GM21447 (cell line): ENCODE results near the gene C3orf52.

Source experiments
- ATAC-seq: cut with Tn5 transposase; IDR thresholded peaks from one replicate; pipeline ENCODE4 v1.9.1; 2021; ENCODE audit not compliant: unreplicated experiment

The C3orf52 gene

DNA sequence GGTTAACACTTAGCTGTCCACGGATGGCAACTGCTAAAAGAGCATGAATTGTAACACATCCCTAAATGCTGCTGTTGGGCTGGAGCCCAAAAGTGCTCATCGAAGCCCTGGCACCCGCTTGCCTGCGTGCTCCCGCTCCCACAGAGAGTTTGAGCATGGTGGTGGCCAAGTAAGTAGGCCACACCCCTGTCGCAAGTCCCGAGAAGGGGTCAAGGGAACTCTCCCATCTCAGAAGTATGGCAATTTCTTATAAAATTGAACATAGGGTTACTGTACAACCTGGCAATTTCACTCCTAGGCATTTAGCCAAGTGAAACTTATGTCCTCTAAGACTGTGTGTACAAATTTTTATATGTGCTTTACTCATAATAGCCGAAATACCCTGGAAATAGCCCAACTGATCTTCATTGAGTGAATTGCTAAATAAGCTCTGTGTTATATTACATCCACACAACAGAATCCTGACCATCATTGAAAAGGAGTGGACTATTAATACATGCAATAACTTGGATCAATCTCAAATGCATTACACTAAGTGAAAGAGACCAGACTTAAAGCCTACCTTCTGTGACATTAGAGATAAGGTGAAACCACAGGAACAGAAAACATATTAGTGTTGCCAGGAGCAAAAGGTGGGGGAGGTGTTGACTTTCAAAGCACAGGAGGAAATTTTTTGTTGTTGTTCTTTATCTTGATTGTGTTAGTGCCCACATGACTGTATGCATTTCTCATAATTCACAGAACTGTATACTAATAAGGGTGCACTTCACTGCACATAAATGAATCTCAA, 48.3 kb downstream of the C3orf52 start:
- no peak for ATAC-seq

DNA sequence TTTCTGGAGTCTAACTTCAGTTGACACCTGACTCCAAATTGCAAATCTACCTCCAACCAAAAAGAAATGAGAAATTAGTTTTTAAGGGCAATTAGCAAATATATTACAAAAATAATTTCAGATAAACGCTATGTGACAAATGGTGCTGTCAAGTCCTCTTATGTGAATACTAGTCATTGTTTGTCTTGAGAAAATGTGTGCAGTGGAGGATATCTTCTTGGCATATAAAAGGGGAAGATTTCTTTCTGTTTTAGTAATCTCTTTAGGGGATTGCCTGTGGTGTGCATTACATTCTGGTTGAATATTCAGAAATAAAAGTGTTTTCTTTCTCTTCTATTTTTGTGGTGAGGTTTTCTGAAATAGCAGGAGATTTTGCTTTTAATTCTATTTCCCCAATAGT, 49.9 kb downstream of the C3orf52 start:
- ATAC-seq, result no peak

DNA sequence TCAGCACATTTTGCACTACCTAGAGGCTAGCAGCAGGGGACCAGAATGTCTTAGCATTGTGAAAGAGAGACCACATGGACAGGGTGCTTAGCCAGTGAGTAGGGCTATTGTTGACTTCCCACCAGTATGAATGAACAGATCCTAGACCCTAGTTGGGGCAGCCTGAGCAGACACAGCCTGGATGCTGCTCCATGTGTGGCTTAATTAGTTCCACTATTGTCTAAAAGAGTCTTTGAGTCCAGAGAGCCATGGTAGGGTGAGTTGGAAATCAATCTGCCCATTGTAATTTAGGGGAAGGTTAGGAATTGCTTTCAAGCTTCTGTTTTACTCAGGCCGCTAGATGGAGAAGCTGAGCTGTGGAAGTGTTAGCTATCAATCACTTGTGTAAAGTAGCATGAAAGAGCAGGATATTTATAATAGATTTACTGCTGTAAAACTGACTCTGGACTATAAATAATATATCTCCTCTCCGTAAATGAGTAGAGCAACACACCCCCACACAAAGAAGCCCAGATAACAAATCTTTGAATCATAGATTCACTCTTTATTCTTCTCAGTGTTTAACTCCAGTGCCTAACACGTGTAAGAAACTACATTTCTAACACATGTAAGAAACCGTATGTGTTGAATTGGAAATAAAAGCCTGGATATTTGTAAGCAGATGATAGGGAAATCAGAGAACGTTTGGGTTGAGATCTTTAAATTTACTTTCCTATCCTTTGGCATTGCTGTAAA, 50.9 kb downstream of the C3orf52 start:
- ATAC-seq, result no peak

DNA sequence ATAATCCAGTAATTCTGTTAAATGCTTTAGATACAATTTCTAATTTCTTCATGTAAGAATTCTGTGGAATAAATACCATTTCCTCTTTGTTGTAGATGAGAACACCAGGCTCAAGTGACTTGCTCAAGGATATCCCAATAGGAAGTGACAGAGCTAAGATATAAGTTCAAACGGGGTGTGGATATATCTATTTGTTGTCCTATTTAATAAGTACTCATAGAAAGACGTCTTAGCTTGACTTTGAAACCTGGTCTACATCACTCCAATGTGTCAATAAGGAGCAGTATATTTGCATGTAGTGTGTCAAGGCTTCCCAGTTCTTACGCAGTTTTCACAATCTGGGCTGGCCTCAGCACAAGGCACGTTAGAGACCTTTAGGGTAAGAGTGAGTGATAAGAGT, 51.6 kb downstream of the C3orf52 start:
- no peak for ATAC-seq

DNA sequence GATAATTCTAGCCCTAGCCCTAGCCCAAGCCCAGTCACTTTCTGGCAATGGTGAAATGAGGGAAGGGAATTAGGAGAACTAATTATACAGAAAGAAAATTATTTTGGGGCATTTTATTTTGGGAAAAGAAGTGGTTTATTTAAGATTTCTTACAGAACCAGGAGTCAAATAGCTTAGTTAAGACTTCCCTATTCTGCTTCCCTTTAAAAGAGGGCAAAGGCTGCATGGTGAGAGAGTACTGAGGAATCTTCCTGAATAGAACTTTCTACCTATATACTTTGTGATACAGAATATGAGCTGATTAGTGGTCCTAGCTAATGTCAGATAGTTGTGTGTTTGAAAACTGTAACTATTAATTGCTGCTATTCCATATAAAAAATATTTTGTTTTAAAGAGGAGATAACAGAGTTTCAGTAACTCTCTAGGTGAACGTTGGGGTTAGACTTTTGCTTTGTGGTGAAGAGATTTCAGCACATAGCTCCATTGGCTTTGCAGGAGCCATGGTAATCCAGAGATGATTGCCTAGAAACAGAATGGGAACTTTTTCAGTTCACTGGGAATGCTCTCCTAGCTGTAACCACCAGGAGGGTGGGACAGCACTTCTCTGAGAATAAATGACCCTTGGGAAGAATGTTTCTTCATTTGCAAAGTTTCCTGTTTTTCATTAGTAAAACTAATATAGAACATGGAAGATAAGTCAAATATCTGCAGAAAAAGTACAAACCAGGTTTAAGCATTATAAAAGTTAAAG, 52.2 kb downstream of the C3orf52 start:
- ATAC-seq, result no peak

DNA sequence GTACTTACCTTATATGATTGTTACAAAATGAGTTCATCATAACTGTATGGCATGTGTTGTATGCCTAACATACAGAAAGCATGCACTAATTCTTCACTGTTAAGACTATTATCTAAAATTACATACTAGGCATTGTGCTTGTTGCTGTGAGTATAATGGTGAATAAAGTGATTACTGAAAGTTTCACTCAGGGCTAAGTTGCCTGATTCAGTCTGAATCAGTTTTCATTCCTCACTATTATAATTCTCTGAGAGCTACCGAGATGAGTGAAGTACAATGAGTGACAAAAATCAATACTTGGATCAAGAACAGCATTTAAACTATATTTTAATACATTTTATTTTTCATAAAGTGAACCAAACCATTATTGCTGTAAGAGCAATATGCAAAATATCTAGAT, 54.4 kb downstream of the C3orf52 start:
- no peak for ATAC-seq

DNA sequence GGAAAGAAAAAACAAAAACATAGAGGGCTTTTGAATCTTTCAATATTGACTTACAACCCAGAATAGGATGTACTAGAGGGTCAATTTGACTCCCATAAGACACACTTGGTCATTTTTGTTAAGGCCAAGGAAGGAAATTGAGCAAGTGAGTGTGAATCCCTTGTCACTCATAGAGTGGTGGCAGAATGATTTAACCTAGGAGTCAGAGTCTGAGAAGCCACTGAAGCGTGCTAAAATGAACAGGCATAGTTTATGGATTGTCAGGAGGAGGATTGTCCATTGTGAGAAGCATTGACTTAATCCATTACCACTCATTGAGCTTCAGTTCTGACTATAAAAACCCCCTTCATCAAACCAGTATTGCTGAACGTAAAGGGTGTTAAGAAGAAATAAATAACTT, 55.1 kb downstream of the C3orf52 start:
- ATAC-seq, result no peak

DNA sequence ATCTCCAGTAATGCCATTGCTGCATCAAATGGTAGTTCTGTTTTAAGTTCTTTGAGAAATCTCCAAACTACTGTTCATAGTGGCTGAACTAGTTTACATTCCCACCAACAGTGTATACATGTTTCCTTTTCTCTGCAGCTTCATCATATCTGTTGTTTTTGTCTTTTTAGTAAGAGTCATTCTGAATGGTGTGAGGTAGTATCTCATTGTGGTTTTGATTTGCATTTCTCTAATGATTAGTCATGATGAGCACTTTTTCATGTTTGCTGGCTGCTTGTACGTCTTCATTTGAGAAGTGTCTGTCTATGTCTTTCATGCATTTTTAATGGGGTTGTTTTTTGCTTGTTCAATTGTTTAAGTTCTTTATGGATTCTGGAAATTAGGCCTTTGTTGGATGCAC, 57.1 kb downstream of the C3orf52 start:
- ATAC-seq, result no peak

DNA sequence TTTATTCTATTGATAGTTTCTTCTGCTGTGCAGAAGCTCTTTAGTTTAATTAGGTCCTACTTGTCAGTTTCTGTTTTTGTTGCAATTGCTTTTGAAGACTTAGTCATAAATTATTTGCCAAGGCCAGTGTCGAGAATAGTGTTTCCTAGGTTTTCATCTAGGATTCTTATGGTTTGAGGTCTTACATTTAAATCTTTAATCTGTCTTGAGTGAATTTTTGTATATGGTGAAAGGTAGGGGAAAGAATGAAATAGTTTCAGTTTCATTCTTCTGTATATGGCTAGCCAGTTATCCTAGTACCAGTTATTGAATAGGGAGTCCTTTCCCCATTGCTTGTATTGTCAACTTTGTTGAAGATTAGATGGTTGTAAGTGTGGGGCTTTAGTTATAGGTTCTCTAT, 57.5 kb downstream of the C3orf52 start:
- ATAC-seq, result no peak

DNA sequence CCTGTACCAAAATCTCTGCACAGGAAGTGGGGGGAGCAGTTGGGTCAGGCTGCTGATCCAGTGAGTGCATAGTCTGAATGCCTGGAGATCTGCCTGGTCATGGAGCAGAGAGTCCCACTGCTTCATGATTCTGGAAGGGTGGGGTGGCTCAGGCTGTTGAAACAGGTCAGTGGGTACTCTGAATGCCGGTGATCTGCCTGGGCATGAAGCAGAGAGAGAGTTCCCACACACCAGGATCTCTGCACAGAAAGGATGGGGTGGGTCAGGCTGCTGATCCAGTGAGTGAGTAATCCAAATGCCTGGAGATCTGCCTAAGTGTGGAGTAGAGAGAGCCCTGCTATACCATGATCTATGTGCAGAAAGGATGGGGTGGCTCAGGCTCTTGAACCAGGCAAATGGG, 62.9 kb downstream of the C3orf52 start:
- no peak for ATAC-seq

DNA sequence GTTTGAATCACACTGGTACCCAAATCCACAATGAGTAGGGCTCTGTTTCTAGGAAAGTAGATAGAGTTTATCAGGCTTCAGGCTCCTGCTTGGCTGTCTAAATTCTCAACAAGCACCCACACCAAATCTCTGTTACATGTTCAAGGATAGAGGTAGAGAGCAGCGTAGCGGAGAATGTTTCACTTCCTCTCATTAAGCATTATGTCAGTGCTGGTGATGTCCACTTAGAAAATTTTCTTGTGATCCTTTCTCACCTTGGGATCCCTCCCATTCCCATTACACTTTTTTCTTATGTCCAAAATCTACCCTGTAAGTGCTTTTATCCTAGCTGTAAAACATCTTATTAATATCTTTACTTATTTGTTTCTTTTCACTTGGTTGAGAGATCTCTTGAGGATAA, 81.6 kb downstream of the C3orf52 start:
- ATAC-seq, result no peak
